ENCODE measurements around the gene DLX1. TPM values are rescaled to one million over a fixed set of nuclear protein-coding genes. Genes with fewer than 3 reads are reported as not detected.

Gene DLX1
- total RNA-seq, 1 experiment from 2014 or later: 2.0 TPM

DNA sequence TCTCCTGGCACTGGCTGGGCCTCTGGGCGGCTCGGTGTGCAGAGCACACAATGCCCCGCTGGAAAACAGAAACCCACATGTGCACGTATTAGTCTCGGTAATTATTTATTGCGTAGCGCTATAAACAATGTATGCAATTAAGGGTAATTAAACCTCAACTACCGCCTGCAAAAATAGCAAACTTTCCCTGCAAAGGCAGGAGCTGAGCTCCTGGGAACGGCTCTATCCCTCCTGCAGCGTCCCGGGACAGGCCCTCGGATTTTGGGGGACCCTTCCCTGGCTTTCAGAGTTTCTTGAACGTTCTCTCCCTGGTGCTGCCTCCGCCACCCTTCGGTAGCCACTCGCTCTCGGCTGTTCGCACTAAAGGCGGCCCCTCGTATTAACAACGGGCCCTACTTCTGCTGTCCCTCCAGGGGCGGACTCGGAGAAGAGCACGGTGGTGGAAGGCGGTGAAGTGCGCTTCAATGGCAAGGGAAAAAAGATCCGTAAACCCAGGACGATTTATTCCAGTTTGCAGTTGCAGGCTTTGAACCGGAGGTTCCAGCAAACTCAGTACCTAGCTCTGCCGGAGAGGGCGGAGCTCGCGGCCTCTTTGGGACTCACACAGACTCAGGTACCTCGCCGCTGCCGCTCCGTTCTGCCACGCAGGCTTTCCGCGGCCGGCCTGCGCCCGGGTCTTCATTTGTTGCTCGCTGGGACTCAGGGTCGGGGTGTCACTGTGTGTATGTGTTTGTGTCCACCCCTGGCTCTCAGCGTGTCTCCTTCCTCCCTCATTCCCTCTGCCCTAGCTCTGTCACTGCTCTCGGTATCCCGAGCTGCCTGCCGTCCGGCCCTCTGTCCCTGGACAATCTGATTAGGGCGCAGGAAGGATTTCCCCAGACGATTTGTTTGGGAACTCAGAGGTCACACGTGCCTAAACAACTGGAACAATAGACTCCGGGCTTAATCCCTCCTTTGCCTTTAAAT lies 1.2 kb downstream of the DLX1 start:
- H3K4me1 ChIP-seq (ENCODE audit: control insufficient read depth in 1 of 2, insufficient read depth in 2 of 2, low read length in 2 of 2): peaks cover 0 to 17% of the 10 kb centered on the region in 2 experiments; a peak in 1 of 4 replicates
- intact Hi-C loops (cut with micrococcal nuclease): no loop called here
- DNase-seq (ENCODE audit: low read depth, low spot score) (no peak), ATAC-seq (no peak)
- BruUV-seq (replicated peaks): no TSS peak
- H3K27ac ChIP-seq (ENCODE audit: low read depth, low read length): no peak overlapping the region
- no peak overlapping the region for H3K4me2 ChIP-seq (ENCODE audit: low read length)
- no peak overlapping the region for H2AFZ ChIP-seq (ENCODE audit: low read depth, low read length, poor library complexity, severe bottlenecking)
- ChIA-PET RAD21 (ENCODE audit: low non-redundant PET in 1 of 2, low total read pairs in 2 of 2, uncharacterized antibody in 2 of 2, unreplicated experiment in 2 of 2) (no interaction called here), POLR2A (no interaction called here), CTCF (no interaction called here)
- H3K27me3 ChIP-seq (ENCODE audit: insufficient read depth, low read length): no peaks in the 10 kb centered on the region
- H3K4me3 ChIP-seq (replicated peaks in 1 of 2; ENCODE audit: low read depth in 1 of 2, low read length in 2 of 2): no peak overlapping the region
- H4K20me1 ChIP-seq (ENCODE audit: insufficient read depth): no peaks in the 10 kb centered on the region
- H3K79me2 ChIP-seq (ENCODE audit: insufficient read depth, low read length): no peaks in the 10 kb centered on the region
- H3K9me3 ChIP-seq (ENCODE audit: control insufficient read depth in 1 of 2, insufficient read depth in 1 of 2, low read depth in 1 of 2, low read length in 2 of 2): no peaks in the 10 kb centered on the region
- no peaks in the 10 kb centered on the region for H3K9me2 ChIP-seq (ENCODE audit: insufficient read depth)
- no peak overlapping the region for H3K9ac ChIP-seq (ENCODE audit: low read length)
- TF ChIP-seq EZH2 (IDR thresholded peaks at IDR 0.05) (no peak), SP1 (IDR thresholded peaks at IDR 0.05; ENCODE audit: low read depth) (no peak), SIN3A (IDR thresholded peaks at IDR 0.05; ENCODE audit: low read depth) (no peak), EGR1 (IDR thresholded peaks at IDR 0.05; ENCODE audit: low read depth) (no peak), ZFX (IDR thresholded peaks at IDR 0.05) (no peak), POLR2AphosphoS5 (IDR thresholded peaks at IDR 0.05; ENCODE audit: low read depth, low read length) (no peak), RAD21 (IDR thresholded peaks at IDR 0.05; ENCODE audit: low read depth) (no peak)
- TF ChIP-seq, protein P1, sequence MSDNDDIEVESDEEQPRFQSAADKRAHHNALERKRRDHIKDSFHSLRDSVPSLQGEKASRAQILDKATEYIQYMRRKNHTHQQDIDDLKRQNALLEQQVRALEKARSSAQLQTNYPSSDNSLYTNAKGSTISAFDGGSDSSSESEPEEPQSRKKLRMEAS (IDR thresholded peaks at IDR 0.05): no peak
- TF ChIP-seq, protein P2, sequence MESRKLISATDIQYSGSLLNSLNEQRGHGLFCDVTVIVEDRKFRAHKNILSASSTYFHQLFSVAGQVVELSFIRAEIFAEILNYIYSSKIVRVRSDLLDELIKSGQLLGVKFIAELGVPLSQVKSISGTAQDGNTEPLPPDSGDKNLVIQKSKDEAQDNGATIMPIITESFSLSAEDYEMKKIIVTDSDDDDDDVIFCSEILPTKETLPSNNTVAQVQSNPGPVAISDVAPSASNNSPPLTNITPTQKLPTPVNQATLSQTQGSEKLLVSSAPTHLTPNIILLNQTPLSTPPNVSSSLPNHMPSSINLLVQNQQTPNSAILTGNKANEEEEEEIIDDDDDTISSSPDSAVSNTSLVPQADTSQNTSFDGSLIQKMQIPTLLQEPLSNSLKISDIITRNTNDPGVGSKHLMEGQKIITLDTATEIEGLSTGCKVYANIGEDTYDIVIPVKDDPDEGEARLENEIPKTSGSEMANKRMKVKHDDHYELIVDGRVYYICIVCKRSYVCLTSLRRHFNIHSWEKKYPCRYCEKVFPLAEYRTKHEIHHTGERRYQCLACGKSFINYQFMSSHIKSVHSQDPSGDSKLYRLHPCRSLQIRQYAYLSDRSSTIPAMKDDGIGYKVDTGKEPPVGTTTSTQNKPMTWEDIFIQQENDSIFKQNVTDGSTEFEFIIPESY (IDR thresholded peaks at IDR 0.05; ENCODE audit: extremely low read depth, insufficient replicate concordance, low read length): no peak
- TF ChIP-seq, protein P3, sequence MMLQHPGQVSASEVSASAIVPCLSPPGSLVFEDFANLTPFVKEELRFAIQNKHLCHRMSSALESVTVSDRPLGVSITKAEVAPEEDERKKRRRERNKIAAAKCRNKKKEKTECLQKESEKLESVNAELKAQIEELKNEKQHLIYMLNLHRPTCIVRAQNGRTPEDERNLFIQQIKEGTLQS (IDR thresholded peaks at IDR 0.05): no peak
- TF ChIP-seq, protein P4, sequence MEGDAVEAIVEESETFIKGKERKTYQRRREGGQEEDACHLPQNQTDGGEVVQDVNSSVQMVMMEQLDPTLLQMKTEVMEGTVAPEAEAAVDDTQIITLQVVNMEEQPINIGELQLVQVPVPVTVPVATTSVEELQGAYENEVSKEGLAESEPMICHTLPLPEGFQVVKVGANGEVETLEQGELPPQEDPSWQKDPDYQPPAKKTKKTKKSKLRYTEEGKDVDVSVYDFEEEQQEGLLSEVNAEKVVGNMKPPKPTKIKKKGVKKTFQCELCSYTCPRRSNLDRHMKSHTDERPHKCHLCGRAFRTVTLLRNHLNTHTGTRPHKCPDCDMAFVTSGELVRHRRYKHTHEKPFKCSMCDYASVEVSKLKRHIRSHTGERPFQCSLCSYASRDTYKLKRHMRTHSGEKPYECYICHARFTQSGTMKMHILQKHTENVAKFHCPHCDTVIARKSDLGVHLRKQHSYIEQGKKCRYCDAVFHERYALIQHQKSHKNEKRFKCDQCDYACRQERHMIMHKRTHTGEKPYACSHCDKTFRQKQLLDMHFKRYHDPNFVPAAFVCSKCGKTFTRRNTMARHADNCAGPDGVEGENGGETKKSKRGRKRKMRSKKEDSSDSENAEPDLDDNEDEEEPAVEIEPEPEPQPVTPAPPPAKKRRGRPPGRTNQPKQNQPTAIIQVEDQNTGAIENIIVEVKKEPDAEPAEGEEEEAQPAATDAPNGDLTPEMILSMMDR (IDR thresholded peaks at IDR 0.05 in 2 of 3, conservative IDR thresholded peaks at IDR 0.05 in 1 of 3; ENCODE audit: borderline replicate concordance in 1 of 3, insufficient read depth in 1 of 3, low read depth in 2 of 3, low read length in 2 of 3): no peak
- TF ChIP-seq, protein P5, sequence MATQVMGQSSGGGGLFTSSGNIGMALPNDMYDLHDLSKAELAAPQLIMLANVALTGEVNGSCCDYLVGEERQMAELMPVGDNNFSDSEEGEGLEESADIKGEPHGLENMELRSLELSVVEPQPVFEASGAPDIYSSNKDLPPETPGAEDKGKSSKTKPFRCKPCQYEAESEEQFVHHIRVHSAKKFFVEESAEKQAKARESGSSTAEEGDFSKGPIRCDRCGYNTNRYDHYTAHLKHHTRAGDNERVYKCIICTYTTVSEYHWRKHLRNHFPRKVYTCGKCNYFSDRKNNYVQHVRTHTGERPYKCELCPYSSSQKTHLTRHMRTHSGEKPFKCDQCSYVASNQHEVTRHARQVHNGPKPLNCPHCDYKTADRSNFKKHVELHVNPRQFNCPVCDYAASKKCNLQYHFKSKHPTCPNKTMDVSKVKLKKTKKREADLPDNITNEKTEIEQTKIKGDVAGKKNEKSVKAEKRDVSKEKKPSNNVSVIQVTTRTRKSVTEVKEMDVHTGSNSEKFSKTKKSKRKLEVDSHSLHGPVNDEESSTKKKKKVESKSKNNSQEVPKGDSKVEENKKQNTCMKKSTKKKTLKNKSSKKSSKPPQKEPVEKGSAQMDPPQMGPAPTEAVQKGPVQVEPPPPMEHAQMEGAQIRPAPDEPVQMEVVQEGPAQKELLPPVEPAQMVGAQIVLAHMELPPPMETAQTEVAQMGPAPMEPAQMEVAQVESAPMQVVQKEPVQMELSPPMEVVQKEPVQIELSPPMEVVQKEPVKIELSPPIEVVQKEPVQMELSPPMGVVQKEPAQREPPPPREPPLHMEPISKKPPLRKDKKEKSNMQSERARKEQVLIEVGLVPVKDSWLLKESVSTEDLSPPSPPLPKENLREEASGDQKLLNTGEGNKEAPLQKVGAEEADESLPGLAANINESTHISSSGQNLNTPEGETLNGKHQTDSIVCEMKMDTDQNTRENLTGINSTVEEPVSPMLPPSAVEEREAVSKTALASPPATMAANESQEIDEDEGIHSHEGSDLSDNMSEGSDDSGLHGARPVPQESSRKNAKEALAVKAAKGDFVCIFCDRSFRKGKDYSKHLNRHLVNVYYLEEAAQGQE (IDR thresholded peaks at IDR 0.05; ENCODE audit: low read depth): no peak
- no peaks in the 10 kb centered on the region for H3K36me3 ChIP-seq (ENCODE audit: control insufficient read depth in 1 of 2, insufficient read depth in 2 of 2, low read length in 2 of 2)
